IMR-90 (cell line): Measurements from ENCODE around the gene COL8A1. TPM values are rescaled to one million over a fixed set of nuclear protein-coding genes. Genes with fewer than 3 reads are reported as not detected.

Experiments
- ATAC-seq: fragments of 200-7000 bp; cut with Tn5 transposase; 2 replicates; pipeline ENCODE4 v1.9.1; 2020; ENCODE audit warnings: low read depth, mild to moderate bottlenecking, moderate library complexity
- BruUV-seq: library from RNA; stranded (reverse); fragments of 400-500 nt; replicated peaks from 2 replicates; lab custom pipeline; 2021; lab: Mats Ljungman, UMichigan
- CTCF ChIA-PET: fragments of 300-600 bp; formaldehyde crosslinking; extraction: SDS; loops from one replicate; lab custom pipeline; 2021; ENCODE audit warnings: antibody characterized with exemption; lab: Yijun Ruan, JAX
- POLR2A ChIA-PET: fragments of 300-600 bp; sonication (Branson Sonifier 250); formaldehyde crosslinking; loops from one replicate; lab custom pipeline; 2022; ENCODE audit warnings: antibody characterized with exemption; ENCODE audit not compliant: unreplicated experiment; lab: Charles Lee
- DNase-seq: peaks from one replicate; pipeline ENCODE4 v3.0.0; 2013
- H2AFZ ChIP-seq: replicated peaks from 2 replicates; pipeline ENCODE3; 2013; ENCODE audit warnings: low read length, mild to moderate bottlenecking; ENCODE audit not compliant: poor library complexity
- H2AK5ac ChIP-seq: 2 replicates; pipeline ENCODE4 v1.6.1; 2013; ENCODE audit warnings: low read depth, low read length, inconsistent platforms
- H2AK9ac ChIP-seq: replicated peaks from 2 replicates; pipeline ENCODE3; 2013; ENCODE audit warnings: mild to moderate bottlenecking, low read depth, low read length, moderate library complexity; ENCODE audit not compliant: poor library complexity
- H2BK120ac ChIP-seq: 2 replicates; pipeline ENCODE4 v1.6.1; 2013; ENCODE audit warnings: low read depth, low read length, inconsistent platforms
- H2BK15ac ChIP-seq: 3 replicates; pipeline ENCODE4 v1.6.1; 2013; ENCODE audit warnings: low read depth, low read length, inconsistent platforms
- H2BK20ac ChIP-seq: 2 replicates; pipeline ENCODE4 v1.6.1; 2013; ENCODE audit warnings: low read depth, mild to moderate bottlenecking, inconsistent platforms, low read length, moderate library complexity
- H2BK5ac ChIP-seq: 2 replicates; pipeline ENCODE4 v1.6.1; 2013; ENCODE audit warnings: mild to moderate bottlenecking, low read depth, low read length, inconsistent platforms; ENCODE audit not compliant: poor library complexity, severe bottlenecking
- H3K14ac ChIP-seq: replicated peaks from 2 replicates; pipeline ENCODE4 v1.6.1; 2013; ENCODE audit warnings: low read depth, low read length, inconsistent platforms
- H3K18ac ChIP-seq: 2 replicates; pipeline ENCODE4 v1.6.1; 2013; ENCODE audit warnings: low read depth, low read length, control low read depth
- H3K23ac ChIP-seq: 2 replicates; pipeline ENCODE4 v1.6.1; 2013; ENCODE audit warnings: low read depth, low read length, inconsistent platforms
- H3K27ac ChIP-seq: 2 replicates; pipeline ENCODE4 v1.5.1; 2013; ENCODE audit warnings: mild to moderate bottlenecking, control low read depth, low read length; ENCODE audit not compliant: insufficient read depth
- H3K27me3 ChIP-seq: 2 replicates; pipeline ENCODE4 v1.6.1; 2013; ENCODE audit warnings: low read length; ENCODE audit not compliant: control insufficient read depth, insufficient read depth
- H3K36me3 ChIP-seq: 2 replicates; pipeline ENCODE4 v1.6.1; 2013; ENCODE audit warnings: low read length, mixed read lengths; ENCODE audit not compliant: control insufficient read depth, insufficient read depth
- H3K4ac ChIP-seq: 2 replicates; pipeline ENCODE4 v1.6.1; 2013; ENCODE audit warnings: low read depth, low read length, inconsistent platforms
- H3K4me1 ChIP-seq: 2 replicates; pipeline ENCODE4 v1.6.1; 2013; ENCODE audit warnings: low read length, mixed read lengths; ENCODE audit not compliant: control insufficient read depth, insufficient read depth
- H3K4me2 ChIP-seq: 2 replicates; pipeline ENCODE4 v1.6.1; 2013; ENCODE audit warnings: low read depth, mild to moderate bottlenecking, control low read depth, low read length, moderate library complexity
- H3K4me3 ChIP-seq: 2 replicates; pipeline ENCODE4 v1.5.1; 2013; ENCODE audit warnings: low read depth, mild to moderate bottlenecking, control low read depth, low read length, moderate library complexity; ENCODE audit not compliant: insufficient read depth
- H3K56ac ChIP-seq: 2 replicates; pipeline ENCODE4 v1.6.1; 2013; ENCODE audit warnings: low read length, inconsistent platforms; ENCODE audit not compliant: insufficient read depth; ENCODE audit errors: extremely low read depth
- H3K79me1 ChIP-seq, 2 experiments: 2 replicates each; pipeline ENCODE4 v1.6.1; 2013; ENCODE audit warnings: low read length in 2 of 2, inconsistent platforms in 1 of 2, low read depth in 1 of 2
- H3K9ac ChIP-seq: 2 replicates; pipeline ENCODE4 v1.6.1; 2013; ENCODE audit warnings: low read depth, low read length, control low read depth
- H3K9me1 ChIP-seq: 2 replicates; pipeline ENCODE4 v1.6.1; 2013; ENCODE audit warnings: low read length, inconsistent platforms; ENCODE audit not compliant: insufficient read depth
- H3K9me3 ChIP-seq: 2 replicates; pipeline ENCODE4 v1.6.1; 2013; ENCODE audit warnings: low read length; ENCODE audit not compliant: control insufficient read depth, insufficient read depth
- H4K20me1 ChIP-seq: 2 replicates; pipeline ENCODE4 v1.6.1; 2013; ENCODE audit warnings: low read length, inconsistent platforms; ENCODE audit not compliant: insufficient read depth
- H4K5ac ChIP-seq: 2 replicates; pipeline ENCODE4 v1.6.1; 2013; ENCODE audit warnings: mild to moderate bottlenecking, low read depth, low read length, control low read depth
- H4K8ac ChIP-seq, 2 experiments: 2 replicates each; pipeline ENCODE4 v1.6.1; 2013; ENCODE audit warnings: low read depth in 2 of 2, low read length in 2 of 2, control low read depth in 1 of 2, inconsistent platforms in 1 of 2
- H4K91ac ChIP-seq: 2 replicates; pipeline ENCODE4 v1.6.1; 2013; ENCODE audit warnings: low read depth, low read length, inconsistent platforms; ENCODE audit not compliant: insufficient read depth
- BHLHE40 ChIP-seq: fragments of 150-350 bp; IDR thresholded peaks from 2 replicates; pipeline ENCODE4 v1.6.1; 2016; ENCODE audit warnings: mild to moderate bottlenecking, low read depth, low read length
- CEBPB ChIP-seq: IDR thresholded peaks from 2 replicates; pipeline ENCODE4 v1.6.1; 2012; ENCODE audit warnings: low read depth, low read length, improper control_type of control experiment
- CHD1 ChIP-seq: IDR thresholded peaks from 2 replicates; pipeline ENCODE4 v1.6.1; 2012; ENCODE audit warnings: low read depth, low read length, improper control_type of control experiment
- FOS ChIP-seq: fragments of 150-350 bp; IDR thresholded peaks from 2 replicates; pipeline ENCODE4 v1.6.1; 2016; ENCODE audit warnings: low read depth, low read length
- MAFK ChIP-seq: IDR thresholded peaks from 2 replicates; pipeline ENCODE4 v1.6.1; 2012; ENCODE audit warnings: low read depth, low read length, improper control_type of control experiment
- MAZ ChIP-seq: IDR thresholded peaks from 2 replicates; pipeline ENCODE4 v1.6.1; 2012; ENCODE audit warnings: low read depth, mild to moderate bottlenecking, low read length, improper control_type of control experiment, moderate library complexity, borderline replicate concordance
- MXI1 ChIP-seq: IDR thresholded peaks from 2 replicates; pipeline ENCODE4 v1.6.1; 2012; ENCODE audit warnings: low read depth, mild to moderate bottlenecking, low read length, moderate library complexity, borderline replicate concordance
- NFE2L2 ChIP-seq: fragments of 150-350 bp; IDR thresholded peaks from 2 replicates; pipeline ENCODE4 v1.6.1; 2016; ENCODE audit warnings: low read depth, mild to moderate bottlenecking, low read length
- POLR2A ChIP-seq: IDR thresholded peaks from 2 replicates; pipeline ENCODE4 v1.6.1; 2012; ENCODE audit warnings: mild to moderate bottlenecking, low read depth, low read length
- RAD21 ChIP-seq: IDR thresholded peaks from 2 replicates; pipeline ENCODE4 v1.6.1; 2012; ENCODE audit warnings: low read length, improper control_type of control experiment
- RCOR1 ChIP-seq: IDR thresholded peaks from 2 replicates; pipeline ENCODE4 v1.6.1; 2012; ENCODE audit warnings: mild to moderate bottlenecking, low read length, improper control_type of control experiment; ENCODE audit not compliant: insufficient replicate concordance
- RFX5 ChIP-seq: IDR thresholded peaks from 2 replicates; pipeline ENCODE4 v1.8.0; 2012; ENCODE audit warnings: low read depth, mild to moderate bottlenecking, low read length, moderate library complexity
- SMC3 ChIP-seq: fragments of 150-350 bp; IDR thresholded peaks from 2 replicates; pipeline ENCODE4 v1.6.1; 2016; ENCODE audit warnings: low read depth, mild to moderate bottlenecking, antibody characterized with exemption, low read length, moderate library complexity
- WGBS, 2 experiments: methylation state at CpG; one replicate each; pipeline versions ENCODE4 v1.1.5 to v1.1.7; 2013; ENCODE audit warnings: missing lambda C conversion rate in 2 of 2; ENCODE audit not compliant: insufficient read length in 1 of 2; ENCODE audit errors: extremely low coverage in 2 of 2; 5-methylcytosine and 5-hydroxymethylcytosine counted together
- dilution Hi-C: fragments of 300-500 bp; cut with HindIII; formaldehyde crosslinking; loops from one replicate; pipeline ENCODE4 v1.14.3; 2018; ENCODE audit warnings: low sequenced_read_pairs; ENCODE audit not compliant: unreplicated experiment
- in situ Hi-C: fragments of 300-500 bp; cut with MboI; formaldehyde crosslinking; loops from 3 replicates; pipeline ENCODE4 v1.14.3; 2019; ENCODE audit warnings: low sequenced_read_pairs, inconsistent platforms, mixed read lengths
- intact Hi-C: fragments of 100-400 bp; cut with micrococcal nuclease; formaldehyde crosslinking; loops from 2 replicates; pipeline ENCODE4 v1.10.0; 2022
- polyA plus RNA-seq, 3 experiments: library from polyadenylated mRNA; depleted of rRNA; stranded (reverse); fragments of >200 nt; gene quantifications; 2 replicates each; pipeline ENCODE4 v1.2.3, GENCODE V29; 2012; ENCODE audit warnings: low replicate concordance in 1 of 3
- total RNA-seq: library from RNA; depleted of rRNA; stranded (reverse); fragments of >200 nt; gene quantifications from 2 replicates; pipeline ENCODE4 v1.2.3, GENCODE V29; 2012
- TF ChIP-seq, protein P1 (sequence below): fragments of 150-350 bp; IDR thresholded peaks from 2 replicates; pipeline ENCODE4 v1.6.1; 2017; ENCODE audit warnings: mild to moderate bottlenecking, antibody characterized with exemption, low read length, low read depth
- TF ChIP-seq, protein P2 (sequence below): conservative IDR thresholded peaks from 2 replicates; pipeline ENCODE4 v1.5.1; 2012; ENCODE audit warnings: mild to moderate bottlenecking, low read depth, low read length, improper control_type of control experiment

The COL8A1 gene
- total and polyA plus RNA-seq, 2 of the 4 experiments (the other 2 are of a cell fraction), result 119 to 151 TPM

DNA sequence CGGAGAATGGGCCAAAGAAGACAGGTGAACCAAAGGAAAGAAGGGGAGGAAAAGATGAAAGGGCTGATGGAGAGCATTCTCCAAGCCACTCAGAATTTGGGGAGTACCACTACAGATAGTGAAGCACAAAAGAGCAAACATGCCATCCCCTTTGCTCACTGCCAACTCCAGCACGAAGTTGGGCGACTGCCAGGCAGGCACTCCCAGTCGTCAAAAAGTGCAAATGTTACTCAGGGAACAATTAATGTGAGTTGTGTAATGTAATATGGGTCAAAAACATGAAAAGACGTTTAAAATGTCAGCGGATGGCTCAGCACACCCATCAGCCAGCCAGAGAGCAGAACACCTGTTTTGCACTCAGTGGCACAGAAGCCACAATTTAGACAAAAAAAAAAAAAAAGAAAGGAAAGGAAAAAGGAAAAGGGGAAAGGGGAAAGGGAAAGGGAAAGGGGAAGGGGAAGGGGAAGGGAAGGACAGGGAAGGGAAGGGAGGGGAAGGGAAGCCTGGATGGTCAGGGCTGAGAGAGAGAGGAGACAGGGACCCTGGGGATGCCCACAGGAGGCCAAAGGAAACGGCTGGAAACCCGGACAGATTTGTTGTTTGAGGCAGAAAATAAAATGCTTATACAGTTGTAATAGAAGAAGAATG is 82.7 kb downstream of the COL8A1 start:
- Histone ChIP-seq H2BK5ac (no peak overlapping the region), H3K27ac (no peak overlapping the region), H3K9me3 (no peaks in the 10 kb centered on the region), H3K79me1 (no peaks in the 10 kb centered on the region; a peak in 2 of 4 replicates), H2BK120ac (0 out of 2 replicates have a peak overlapping the region, but pooled peaks have one; percentile 27), H3K4me2 (no peak overlapping the region), H2BK20ac (no peak overlapping the region), H3K56ac (no peak overlapping the region), H4K91ac (no peak overlapping the region), H3K18ac (no peak overlapping the region), H4K5ac (no peak overlapping the region), H2AK9ac (no peak overlapping the region), H3K36me3 (no peaks in the 10 kb centered on the region), H3K23ac (no peak overlapping the region), H3K27me3 (no peaks in the 10 kb centered on the region), H3K4ac (no peak overlapping the region), H3K14ac (no peak overlapping the region; the same call in 1 of the 2 replicates), H2AK5ac (peak overlapping the region; percentile 37; the same call in 1 of the 2 replicates), H3K9ac (no peak overlapping the region), H3K4me3 (no peak overlapping the region), H4K20me1 (no peaks in the 10 kb centered on the region), H2BK15ac (no peak overlapping the region), H3K4me1 (peaks cover 11% of the 10 kb centered on the region), H2AFZ (no peak overlapping the region), H3K9me1 (peaks cover 5% of the 10 kb centered on the region; the same call in 1 of the 2 replicates), H4K8ac (peak overlapping the region in 1 of 2 experiments; percentile 15; a peak in 1 of 4 replicates)
- ChIA-PET CTCF (no interaction called here), POLR2A (no interaction called here)
- no peak; the same call in 1 of the 2 replicates for ATAC-seq
- no TSS peak for BruUV-seq
- intact Hi-C loops, result no loop called here
- 20% methylated on average over 2 of the region's 8 CpGs; no CpG with 5 or more reads in 1 of the 2 experiments for WGBS, 2 experiments
- dilution Hi-C loops, result no loop called here
- peak; percentile 29 for DNase-seq
- in situ Hi-C loops, result no loop called here
- TF ChIP-seq NFE2L2 (no peak), MAFK (no peak), CEBPB (no peak), SMC3 (no peak), FOS (no peak), MXI1 (no peak), BHLHE40 (no peak), CHD1 (no peak), MAZ (no peak), RFX5 (no peak), RCOR1 (no peak), POLR2A (no peak), RAD21 (no peak)
- TF ChIP-seq, protein P1, sequence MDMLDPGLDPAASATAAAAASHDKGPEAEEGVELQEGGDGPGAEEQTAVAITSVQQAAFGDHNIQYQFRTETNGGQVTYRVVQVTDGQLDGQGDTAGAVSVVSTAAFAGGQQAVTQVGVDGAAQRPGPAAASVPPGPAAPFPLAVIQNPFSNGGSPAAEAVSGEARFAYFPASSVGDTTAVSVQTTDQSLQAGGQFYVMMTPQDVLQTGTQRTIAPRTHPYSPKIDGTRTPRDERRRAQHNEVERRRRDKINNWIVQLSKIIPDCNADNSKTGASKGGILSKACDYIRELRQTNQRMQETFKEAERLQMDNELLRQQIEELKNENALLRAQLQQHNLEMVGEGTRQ, result no peak
- TF ChIP-seq, protein P2, sequence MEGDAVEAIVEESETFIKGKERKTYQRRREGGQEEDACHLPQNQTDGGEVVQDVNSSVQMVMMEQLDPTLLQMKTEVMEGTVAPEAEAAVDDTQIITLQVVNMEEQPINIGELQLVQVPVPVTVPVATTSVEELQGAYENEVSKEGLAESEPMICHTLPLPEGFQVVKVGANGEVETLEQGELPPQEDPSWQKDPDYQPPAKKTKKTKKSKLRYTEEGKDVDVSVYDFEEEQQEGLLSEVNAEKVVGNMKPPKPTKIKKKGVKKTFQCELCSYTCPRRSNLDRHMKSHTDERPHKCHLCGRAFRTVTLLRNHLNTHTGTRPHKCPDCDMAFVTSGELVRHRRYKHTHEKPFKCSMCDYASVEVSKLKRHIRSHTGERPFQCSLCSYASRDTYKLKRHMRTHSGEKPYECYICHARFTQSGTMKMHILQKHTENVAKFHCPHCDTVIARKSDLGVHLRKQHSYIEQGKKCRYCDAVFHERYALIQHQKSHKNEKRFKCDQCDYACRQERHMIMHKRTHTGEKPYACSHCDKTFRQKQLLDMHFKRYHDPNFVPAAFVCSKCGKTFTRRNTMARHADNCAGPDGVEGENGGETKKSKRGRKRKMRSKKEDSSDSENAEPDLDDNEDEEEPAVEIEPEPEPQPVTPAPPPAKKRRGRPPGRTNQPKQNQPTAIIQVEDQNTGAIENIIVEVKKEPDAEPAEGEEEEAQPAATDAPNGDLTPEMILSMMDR, result no peak
